ENCODE data around the gene LIPC. TPM values are rescaled to one million over a fixed set of nuclear protein-coding genes. Genes with fewer than 3 reads are reported as not detected.

The LIPC gene
- total and polyA plus RNA-seq, 10 of the 15 experiments (the other 5 are each of a cell fraction or from before 2014, with no cell fraction given) = 0.06 to 0.31 (median 0.16) TPM; not detected in 1

GRCh38 chr15:58463815-58464650 is 32.2 kb downstream of the LIPC start:
- DNase-seq (ENCODE audit: low read depth, low spot score) = no peak
- FAIRE-seq = no peak
- Histone ChIP-seq H3K9ac (ENCODE audit: control insufficient read depth, insufficient read depth, low read length) (no peak overlapping the region), H3K79me2 (ENCODE audit: control insufficient read depth, insufficient read depth, low read length) (no peaks in the 10 kb centered on the region), H3K27ac (ENCODE audit: control insufficient read depth, insufficient read depth) (no peak overlapping the region), H3K36me3 (ENCODE audit: control insufficient read depth in 2 of 2, insufficient read depth in 2 of 2, low read length in 1 of 2) (no peaks in the 10 kb centered on the region), H3K4me3 (no peak overlapping the region), H4K20me1 (ENCODE audit: control insufficient read depth, insufficient read depth) (no peaks in the 10 kb centered on the region), H3K9me3 (replicated peaks; ENCODE audit: control insufficient read depth, insufficient read depth, low read length) (no peaks in the 10 kb centered on the region; the same call in 1 of the 3 replicates), H2AFZ (ENCODE audit: control insufficient read depth, low read depth, low read length) (no peak overlapping the region), H3K4me2 (ENCODE audit: control insufficient read depth, insufficient read depth) (0 out of 2 replicates have a peak overlapping the region, but pooled peaks have one; percentile 12), H3K27me3 (replicated peaks in 1 of 2; ENCODE audit: control insufficient read depth in 2 of 2, insufficient read depth in 2 of 2, low read length in 1 of 2) (no peaks in the 10 kb centered on the region), H3K4me1 (ENCODE audit: control insufficient read depth, insufficient read depth, low read length) (peaks cover 35% of the 10 kb centered on the region)
- ATAC-seq = peak; percentile 28; the same call in 2 of the 3 replicates
- intact Hi-C loops (cut with micrococcal nuclease; ENCODE audit: unreplicated experiment) = no loop called here
- BruUV-seq (replicated peaks) = no TSS peak
- TF ChIP-seq, protein P1, sequence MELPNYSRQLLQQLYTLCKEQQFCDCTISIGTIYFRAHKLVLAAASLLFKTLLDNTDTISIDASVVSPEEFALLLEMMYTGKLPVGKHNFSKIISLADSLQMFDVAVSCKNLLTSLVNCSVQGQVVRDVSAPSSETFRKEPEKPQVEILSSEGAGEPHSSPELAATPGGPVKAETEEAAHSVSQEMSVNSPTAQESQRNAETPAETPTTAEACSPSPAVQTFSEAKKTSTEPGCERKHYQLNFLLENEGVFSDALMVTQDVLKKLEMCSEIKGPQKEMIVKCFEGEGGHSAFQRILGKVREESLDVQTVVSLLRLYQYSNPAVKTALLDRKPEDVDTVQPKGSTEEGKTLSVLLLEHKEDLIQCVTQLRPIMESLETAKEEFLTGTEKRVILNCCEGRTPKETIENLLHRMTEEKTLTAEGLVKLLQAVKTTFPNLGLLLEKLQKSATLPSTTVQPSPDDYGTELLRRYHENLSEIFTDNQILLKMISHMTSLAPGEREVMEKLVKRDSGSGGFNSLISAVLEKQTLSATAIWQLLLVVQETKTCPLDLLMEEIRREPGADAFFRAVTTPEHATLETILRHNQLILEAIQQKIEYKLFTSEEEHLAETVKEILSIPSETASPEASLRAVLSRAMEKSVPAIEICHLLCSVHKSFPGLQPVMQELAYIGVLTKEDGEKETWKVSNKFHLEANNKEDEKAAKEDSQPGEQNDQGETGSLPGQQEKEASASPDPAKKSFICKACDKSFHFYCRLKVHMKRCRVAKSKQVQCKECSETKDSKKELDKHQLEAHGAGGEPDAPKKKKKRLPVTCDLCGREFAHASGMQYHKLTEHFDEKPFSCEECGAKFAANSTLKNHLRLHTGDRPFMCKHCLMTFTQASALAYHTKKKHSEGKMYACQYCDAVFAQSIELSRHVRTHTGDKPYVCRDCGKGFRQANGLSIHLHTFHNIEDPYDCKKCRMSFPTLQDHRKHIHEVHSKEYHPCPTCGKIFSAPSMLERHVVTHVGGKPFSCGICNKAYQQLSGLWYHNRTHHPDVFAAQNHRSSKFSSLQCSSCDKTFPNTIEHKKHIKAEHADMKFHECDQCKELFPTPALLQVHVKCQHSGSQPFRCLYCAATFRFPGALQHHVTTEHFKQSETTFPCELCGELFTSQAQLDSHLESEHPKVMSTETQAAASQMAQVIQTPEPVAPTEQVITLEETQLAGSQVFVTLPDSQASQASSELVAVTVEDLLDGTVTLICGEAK (IDR thresholded peaks at IDR 0.05; ENCODE audit: borderline replicate concordance) = peak; percentile 70
- TF ChIP-seq RUNX3 (IDR thresholded peaks at IDR 0.05; ENCODE audit: low read length) = peak; percentile 59
- no peak for TF ChIP-seq BCLAF1 (IDR thresholded peaks at IDR 0.05)
- TF ChIP-seq FOXK2 (IDR thresholded peaks at IDR 0.05) = no peak
- TF ChIP-seq POLR2A (IDR thresholded peaks at IDR 0.05; ENCODE audit: low read depth, low read length) = no peak
- peak; percentile 22; the same call in 1 of the 2 replicates for TF ChIP-seq TCF12 (IDR thresholded peaks at IDR 0.05; ENCODE audit: low read depth, low read length)
- no peak for TF ChIP-seq MXI1 (IDR thresholded peaks at IDR 0.05; ENCODE audit: low read depth, low read length)
- in situ Hi-C loops (cut with MboI) = no loop called here
- ChIA-PET POLR2A (interaction anchor here (0.6 to 1.0 kb wide), 2 partner anchors 10 to 179 kb away, joined by 3 read pairs; no protein-coding TSS in a partner anchor), SMC1A (ENCODE audit: uncharacterized antibody, unreplicated experiment) (interaction anchor here (1.1 to 1.2 kb wide), 2 partner anchors 9 to 10 kb away, joined by 3 to 6 read pairs; no protein-coding TSS in a partner anchor), RAD21 (ENCODE audit: unreplicated experiment) (interaction anchor here (1.0 to 1.4 kb wide), 3 partner anchors 9 to 43 kb away, joined by 3 to 4 read pairs (median 3); no protein-coding TSS in a partner anchor), CTCF (interaction anchor here (0.8 kb wide), 1 partner anchor 16 kb away, joined by 3 read pairs; no protein-coding TSS in a partner anchor)
- 39% methylated on average over 6 of the region's 6 CpGs for WGBS (ENCODE audit: insufficient coverage, insufficient replicate concordance, low lambda C conversion rate, missing lambda C conversion rate)

All from GM12878 (cell line).